Measurements from ENCODE around the gene NUBP2.
"Not testable (repeated sequence)": the region's sequence is repeated elsewhere in the genome, so short reads cannot be mapped to it uniquely, and the experiment has no call there.

The NUBP2 gene

DNA sequence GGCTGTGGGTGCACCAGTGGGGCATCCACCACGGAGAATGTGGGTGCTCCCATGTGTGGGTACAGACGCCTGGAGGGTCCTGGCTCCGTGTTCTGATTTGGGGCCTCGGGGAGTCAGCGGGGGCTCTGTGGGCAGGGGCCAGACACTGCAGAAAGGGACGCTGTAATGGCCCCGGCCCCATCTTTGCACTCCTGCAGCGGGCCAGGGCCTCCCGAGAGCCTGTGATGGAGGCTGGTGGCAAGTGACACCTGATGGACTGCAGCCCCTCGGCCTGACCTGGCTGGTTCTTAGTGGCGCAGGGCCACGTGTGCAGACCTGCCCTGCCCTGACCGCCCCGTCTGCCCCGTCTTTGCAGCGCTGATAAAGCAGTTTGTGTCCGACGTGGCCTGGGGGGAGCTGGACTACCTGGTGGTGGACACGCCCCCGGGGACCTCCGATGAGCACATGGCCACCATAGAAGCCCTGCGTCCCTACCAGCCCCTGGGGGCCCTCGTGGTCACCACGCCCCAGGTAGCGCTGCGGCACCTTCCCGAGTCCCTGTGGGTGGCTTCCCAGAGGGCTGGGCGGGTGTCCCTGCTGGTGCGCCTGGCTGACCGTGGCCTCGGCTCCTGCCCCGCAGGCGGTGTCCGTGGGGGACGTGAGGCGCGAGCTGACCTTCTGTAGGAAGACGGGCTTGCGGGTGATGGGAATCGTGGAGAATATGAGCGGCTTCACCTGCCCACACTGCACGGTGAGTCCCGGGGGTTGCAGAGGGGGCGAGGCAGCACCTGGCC, 4.7 kb downstream of the NUBP2 start:
- no peak for DNase-seq

DNA sequence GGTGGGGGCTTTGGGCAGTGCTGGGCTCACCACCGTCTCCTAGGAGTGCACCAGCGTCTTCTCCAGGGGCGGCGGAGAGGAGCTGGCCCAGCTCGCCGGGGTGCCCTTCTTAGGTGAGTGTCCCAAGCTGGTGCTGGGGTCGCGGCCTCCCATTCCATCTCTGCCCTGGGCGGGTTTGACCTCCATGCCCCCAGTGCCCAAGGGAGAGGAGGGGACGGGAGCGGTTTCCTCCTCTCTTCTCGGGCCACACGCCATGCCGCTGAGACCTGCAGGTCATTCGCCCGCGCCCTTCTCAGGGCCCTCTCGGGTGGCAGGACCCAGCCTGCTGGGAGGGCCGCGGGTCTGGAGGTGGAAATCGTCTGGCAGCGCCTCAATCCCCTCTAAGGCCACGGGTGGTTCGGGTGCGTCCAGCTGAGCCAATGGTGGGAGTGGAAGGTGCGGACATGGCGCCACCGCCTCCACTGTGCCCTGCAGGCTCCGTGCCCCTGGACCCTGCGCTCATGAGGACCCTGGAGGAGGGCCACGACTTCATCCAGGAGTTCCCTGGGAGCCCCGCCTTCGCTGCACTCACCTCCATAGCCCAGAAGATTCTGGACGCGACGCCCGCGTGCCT, 5.4 kb downstream of the NUBP2 start:
- no peak for DNase-seq

DNA sequence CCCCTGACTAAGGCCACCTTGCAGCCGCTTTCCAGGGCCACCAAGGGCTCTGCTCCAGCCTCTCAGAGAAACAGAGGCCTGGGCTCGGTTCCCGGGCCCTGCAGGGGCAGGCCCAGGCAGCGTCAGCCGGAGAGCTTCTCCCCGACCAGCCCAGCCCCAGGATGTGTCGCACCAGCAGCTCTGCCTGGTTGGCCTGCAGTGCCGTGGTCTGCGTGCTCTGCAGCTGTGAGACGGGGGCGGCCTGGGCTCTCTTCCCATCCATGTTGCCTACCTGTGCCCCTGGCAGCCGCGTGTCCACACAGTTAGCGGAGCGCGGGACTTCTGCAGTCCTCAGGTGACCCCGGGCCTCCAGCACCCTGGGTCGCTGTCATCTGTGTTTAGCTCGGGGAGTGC, 5.9 kb downstream of the NUBP2 start:
- DNase-seq = no peak

DNA sequence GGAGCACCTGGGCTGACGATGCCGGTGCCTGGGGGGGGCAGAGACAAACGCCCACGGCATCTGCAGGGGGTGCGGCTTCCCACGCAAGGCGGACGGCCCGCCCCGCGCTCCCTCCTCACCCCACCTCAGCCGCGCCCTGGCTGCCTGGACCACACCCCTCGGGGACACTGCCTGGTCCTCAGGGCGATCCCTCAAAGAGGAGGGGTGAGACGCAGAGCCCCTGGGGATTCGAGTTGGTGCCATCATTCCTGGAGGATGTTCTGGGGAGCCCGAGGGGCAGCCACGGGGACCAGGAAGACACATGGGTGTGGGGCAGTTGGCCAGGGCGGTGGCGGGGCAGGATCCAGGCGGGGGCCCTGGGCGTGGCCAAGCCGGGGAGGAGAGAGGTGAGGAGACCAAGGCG, 6.9 kb downstream of the NUBP2 start:
- no peak for DNase-seq

DNA sequence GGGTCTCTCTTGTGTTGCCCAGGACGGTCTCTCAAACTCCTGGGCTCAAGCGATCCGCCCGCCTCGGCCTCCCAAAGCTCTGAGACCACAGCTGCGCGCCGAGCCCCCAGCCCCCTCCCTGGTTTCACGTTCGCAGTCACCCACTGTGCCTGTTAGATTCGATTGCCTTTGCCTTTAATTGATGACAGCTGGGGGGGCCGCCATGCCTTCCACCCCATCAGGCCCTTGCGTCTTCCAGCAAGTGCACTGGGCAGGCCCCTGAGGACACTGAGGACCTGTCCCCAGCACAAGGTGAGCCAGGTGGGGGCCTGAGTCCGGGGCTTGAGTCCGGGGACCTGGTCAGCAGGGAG, 7.5 kb downstream of the NUBP2 start:
- no peak for DNase-seq

DNA sequence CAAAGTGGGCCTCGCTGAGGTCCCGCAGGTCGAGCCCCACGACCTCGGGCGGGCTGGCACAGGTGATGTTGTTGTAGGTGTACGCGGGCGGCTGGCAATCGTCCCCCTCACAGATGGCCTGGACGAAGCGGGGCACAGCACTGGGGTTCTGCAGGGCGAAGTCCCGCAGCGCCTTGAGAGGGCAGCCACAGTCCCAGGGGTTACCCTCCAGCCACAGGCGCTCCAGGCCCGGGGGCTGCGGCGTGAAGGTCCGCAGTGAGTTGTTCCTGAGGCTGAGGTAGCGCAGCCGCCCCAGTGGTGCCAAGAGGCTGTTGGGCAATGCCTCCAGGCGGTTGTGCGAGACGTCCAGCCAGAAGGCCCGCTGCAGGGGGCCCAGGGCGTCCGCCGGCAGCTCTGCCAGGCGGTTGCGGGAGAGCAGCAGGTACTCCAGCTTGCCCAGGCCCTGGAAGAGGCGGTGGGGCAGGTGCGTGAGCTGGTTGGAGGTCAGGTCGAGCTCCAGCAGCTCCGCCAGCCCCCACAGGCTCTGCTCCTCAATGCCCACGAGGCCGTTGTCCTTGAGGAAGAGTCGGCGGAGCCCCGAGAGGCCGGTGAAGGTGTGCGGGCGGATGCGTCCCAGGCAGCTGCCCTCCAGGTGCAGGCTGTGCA, 8.0 kb downstream of the NUBP2 start:
- DNase-seq = no peak

DNA sequence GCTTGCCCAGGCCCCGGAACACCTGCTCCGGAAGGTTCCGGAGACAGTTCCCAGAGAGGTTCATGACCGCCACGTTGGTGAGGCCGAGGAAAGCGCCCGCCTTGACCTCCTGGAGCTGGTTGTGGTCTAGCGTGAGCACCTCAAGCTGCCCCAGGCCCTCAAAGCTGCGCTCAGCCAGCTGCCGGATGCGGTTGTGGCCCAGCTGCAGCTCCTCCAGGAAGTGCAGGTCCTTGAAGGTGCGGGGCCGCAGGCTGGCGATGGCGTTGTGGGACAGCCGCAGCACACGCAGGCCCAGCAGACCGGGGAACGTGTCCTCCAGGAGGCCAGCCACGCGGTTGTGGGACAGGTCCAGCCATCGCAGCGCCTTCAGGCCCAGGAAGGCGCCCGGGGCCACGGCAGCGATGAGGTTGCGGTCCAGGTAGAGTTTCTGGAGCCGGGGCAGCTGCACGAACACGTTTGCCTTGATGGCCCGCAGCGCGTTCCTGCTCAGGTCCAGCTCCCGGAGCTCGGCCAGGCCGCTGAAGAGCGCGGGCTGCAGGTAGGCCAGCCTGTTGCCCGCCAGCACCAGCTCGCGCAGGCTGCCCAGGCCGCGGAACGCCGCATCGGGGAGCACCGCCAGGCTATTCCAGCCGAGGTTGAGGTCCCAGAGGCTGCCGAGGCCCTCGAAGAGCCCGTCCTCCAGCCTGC, 8.6 kb downstream of the NUBP2 start:
- no peak for DNase-seq

DNA sequence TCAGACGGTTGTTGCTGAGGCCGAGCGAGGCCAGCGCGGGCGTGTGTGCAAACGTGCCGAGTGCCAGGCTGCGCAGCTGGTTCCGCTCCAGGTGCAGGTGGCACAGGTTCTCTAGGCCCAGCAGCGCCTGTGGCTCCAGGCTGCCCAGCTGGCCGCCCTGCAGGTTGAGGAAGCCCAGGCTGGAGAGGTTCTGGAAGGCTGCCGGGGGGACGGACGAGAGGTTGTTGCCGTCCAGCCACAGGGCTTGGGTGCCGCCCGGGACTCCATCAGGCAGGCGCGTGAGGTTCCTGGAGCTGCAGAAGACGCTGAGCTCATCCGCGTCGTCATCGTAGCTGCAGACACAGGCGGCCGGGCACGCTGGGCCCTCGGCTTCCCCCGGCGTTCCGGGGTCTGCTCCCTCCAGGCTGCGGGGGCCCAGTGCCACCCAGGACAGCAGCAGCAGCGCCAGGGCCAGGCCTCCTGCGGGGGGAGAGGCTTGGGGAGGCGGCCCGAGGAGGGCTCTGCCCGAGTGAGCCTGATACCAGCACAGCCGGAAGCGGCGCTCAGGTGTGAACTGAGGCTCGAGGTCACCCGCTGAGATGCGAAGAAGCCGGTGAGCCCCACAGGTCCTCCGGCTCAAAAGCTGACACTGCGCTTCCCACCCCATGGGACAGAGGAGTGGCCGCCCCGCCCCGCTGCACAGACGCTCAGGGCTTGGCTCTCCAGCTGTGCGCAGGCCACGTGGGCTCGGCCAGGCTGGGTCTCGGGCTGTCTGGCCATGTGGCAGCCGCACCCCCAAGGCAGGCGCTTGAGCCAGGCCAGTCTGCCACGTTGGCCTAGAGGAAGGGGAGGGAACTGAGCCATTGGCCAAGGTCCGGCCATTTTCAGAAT, 9.4 kb downstream of the NUBP2 start:
- DNase-seq = no peak

DNA sequence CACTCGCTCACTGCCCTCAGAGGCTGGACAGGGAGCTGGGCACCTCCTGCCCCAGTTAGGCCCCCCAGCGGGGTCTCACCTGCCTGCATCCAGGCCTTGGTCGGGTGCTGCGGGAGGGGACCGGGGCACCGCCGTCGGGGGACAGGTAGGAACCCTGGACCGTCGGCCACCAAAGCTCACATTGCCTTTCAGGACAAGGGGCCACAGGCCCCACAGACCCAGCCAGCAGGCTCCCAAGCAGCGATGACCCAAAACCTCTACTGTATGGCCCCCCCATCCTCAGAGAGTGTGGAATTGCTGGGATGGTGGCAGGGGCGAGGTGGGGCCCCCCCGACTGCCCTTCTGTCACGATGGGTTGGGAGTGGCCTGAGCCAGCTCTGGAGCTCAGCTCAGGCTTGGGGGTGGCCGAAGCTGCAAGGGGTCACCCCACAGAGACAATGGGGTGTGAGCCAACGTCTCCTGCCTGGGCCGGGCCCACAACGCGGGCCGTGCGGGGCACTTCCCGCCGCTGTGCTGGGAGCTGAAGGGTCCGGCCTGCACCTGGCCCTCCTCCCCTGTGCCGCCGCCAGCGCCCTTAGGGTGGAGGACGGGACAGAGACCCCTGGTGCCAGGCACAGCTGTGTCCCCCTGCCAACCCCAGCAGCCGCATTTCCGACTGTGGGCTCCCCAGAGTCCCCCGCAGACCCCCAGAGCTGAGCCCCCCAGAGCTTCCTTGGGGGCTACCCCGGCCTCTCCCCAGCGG, 10.2 kb downstream of the NUBP2 start:
- DNase-seq = no peak

DNA sequence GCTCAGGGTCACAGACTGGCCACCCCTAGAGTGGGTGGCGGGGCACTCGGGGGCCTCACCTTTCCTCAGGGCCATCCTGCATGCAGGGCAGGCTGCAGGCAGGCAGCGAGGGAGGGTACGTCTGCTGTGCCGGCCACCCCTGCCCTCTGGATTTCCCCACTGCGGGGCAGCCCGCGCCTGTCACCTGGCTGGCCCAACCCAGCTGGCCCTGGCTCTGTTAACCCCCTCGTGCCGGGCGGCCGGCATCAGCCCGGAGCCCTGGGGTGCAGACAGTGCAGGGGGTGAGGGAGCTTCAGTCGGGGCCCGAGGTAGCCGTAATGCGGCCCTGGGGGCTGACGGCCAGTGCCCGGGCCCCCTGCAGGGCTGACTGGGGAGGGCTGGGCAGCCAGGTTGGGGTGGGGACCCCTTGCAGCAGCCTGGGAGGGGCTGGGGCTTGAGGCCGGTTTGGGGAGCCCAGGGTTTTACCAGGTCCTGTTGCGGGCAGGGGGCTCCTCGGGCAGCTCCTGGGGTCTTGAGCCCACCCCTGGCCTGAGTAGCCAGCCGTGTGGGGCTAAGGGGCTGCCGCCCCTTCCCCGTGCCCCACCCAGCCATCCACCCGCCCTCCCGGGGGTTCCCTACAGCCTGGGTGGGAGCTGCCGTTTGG, 10.9 kb downstream of the NUBP2 start, which contains the start of gene IGFALS:
IGFALS (minus strand) TSS at position 128 of the 643 bp plus-strand sequence; CDS start at position 75, 53 bp downstream.
- no peak for DNase-seq

DNA sequence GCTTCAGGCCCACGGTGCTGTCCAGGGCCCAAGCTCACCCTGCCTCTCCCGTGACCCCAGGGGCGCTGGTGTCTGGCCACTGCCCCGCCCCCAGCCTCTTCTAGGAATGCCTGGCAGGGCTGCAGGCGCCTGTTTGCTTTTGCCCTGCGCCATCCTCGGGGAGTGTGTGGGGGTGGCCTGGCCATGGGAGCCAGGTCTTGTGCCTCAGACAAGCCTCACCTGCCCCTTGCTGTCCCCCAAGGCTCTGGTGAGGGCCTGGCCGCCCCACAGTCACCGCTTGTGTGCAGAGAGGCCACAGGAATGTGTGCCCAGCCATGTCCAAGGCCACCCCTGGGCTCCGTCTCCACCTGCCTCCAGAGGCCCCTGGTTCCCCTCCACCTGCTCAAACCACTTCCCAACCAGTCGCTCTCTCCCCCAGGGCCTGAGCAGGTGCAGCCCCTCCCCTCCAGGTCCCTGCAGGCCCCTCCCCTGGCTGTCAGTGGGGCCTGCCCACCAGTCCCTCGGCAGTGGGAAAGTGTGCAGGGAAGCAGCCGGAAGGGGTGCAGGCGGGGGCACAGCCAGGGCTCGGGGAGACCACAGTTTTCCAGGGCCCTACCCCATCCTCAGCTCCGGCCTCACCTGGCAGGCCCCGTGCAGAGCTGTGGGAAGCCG, 11.6 kb downstream of the NUBP2 start:
- no peak for DNase-seq

DNA sequence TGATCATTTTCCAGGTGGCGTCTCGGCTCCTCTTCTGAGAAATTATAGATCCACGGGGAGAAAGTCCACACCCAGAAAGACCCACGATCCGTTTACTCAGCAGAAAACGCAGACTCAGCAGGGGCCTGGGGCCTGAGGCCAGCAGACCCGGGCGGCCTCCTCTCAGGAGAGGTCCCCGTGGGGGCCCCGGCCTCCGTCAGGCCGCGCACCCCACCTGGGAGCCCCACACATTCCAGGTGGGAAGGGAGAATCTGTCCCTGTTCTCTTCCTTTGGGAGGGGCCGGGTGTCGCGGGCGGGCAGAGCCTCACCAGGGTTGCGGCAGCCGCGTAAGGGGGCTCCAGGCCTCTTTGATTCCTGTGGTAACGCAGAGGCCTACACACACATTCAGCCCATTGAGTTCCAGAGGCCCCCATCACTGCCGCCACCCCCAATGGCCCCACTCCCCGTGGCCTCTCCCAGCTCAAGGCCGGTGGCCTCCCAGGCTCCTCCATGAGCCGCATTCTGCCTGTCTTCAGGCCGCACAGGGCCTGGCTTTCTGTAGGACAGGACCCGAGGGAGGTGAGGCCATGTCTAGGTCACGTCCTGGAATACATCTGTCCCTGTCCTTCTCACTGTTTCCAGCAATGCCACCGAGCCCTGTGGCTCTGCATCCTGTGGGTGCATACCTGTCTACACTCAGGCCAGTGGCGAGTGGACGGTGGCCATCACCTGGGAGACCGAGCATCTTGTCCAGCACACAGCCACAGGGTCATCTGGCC, 12.3 kb downstream of the NUBP2 start:
- no peak for DNase-seq

DNA sequence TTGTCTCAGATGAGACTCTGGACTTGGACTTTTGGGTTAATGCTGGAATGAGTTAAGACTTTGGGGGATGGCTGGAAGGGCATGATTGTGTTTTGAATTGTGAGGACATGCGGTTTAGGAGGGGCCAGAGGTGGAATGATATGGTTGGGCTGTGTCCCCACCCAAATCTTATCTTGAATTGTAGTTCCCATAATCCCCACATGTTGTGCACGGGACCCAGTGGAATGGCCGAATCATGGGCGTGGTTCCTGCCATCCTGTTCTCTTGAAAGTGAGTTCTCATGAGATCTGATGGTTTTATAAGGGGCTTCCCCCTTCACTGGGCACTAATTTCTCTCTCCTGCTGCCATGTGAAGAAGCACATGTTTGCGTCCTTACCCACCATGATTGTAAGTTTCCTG, 16.5 kb downstream of the NUBP2 start:
- DNase-seq = not testable (repeated sequence)

DNA sequence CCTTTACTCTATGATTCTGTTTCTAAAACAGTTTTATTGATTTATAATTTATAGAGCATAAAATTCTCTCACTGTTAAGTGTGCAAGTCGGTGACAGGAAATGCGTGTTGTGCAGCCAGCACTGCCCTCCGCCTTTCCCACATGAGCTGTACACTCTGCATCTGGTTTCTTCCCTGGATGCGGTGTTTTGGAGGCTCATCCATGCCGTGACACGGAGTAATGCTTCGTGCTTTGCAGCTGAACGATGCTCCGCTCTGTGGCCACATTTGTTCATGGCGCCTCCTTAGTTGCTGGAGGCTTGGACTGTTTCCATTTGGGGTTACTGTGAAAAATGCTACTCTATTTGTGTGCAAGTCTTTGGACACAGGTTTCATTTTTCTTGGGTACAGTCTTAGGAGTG, 17.9 kb downstream of the NUBP2 start:
- DNase-seq = no peak

DNA sequence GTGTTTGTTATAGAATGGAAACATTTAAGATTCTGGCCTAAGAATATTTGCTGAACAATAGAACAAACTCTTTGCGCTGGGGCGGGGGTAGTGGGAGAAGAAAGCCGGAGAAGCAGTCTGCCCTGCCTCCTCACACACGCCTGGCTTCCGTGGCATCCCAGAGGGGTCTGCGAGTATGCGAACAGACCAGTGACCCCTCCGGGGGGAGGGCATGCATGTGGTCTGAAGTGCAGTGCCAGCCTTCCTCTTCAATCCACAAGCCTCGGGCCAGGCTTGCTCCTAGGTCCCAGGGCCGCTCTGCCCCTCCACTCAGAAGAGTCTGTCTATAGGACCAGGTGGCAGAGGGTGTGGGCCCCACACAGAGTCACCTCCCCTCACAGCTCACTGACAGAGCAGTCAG, 24.9 kb downstream of the NUBP2 start:
- DNase-seq = no peak

DNA sequence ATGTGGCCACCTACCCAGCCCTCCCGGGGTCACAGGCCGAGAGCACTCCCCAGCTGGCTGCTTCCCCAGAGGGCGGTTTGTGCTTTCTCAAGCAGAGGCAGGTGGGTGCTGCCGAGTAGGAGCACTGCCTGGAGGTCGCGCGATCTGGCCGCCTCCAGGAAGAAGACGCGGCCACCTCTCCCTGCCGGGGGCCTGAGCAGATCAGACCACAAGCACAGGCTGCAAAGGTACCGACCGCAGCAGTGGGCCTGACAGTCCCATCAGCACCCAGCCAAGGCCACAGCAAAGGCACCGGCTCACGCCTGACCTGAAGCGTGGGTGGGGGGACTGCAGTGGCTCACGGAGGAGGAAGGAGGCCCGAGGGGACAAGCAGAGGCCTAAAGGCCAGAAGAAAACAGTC, 25.9 kb downstream of the NUBP2 start:
- DNase-seq = no peak

DNA sequence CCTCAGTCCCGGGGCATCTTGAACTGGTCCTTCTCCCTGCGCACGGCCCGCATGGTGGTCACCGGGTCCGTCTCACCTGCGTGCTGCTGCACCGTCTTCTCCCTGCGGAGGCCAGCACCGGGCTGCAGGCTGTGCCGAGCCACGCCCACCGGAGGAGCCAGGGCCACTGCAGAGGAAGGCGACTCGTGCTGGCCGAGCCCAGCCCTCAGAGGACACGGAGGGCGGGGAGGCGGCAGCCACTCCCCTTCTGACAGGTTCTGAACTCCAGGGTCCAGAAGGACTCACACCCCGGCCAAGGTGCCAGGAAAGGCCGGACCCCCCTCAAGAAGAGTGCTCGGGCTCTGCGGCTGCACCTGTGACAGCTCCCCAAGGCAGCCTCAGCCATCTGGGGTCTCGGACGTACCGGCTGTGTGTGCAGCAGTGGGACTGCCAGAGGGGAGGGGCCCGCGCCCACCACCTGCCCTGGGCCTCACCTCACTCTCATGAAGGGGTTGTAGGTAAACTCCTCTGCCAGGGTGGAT, 26.6 kb downstream of the NUBP2 start:
- DNase-seq = no peak

DNA sequence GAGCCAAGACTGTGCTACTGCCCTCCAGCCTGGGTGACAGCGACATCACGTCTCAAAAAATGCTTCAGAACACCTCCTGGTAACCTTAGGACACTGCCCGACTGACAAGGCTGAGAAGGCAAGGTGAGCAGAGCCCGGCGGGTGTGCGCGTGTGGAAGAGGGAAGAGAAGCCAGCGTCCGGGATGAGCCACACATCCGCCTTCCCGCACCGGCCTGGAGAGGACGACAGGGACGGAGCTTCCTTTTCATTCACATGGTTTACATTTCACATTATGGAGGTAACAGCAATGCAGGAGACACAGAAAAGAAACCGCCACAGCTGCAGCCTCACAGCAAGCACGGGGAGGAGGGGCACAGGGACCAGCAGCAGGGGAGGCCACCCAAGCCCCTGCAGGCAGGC, 27.3 kb downstream of the NUBP2 start:
- no peak for DNase-seq

DNA sequence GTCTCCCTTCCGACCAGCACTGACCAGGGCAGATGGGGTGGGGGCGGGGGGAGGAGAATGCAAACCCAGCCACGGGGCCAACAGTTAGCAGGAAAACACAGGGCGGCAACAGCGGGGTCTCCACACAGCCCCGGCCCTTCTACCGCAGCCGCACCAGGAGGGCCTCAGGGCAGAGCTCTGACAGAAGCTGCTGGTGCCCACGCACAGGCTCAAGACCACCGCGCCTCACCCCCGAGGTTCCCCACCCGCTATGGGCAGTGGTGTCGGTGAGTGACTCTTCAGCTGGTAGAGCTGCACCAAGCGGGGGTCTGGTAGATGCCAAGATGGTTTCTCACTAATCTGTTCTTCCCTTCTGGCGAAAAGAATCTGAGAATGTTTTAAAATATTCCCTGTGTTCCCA, 27.8 kb downstream of the NUBP2 start:
- DNase-seq = no peak

DNA sequence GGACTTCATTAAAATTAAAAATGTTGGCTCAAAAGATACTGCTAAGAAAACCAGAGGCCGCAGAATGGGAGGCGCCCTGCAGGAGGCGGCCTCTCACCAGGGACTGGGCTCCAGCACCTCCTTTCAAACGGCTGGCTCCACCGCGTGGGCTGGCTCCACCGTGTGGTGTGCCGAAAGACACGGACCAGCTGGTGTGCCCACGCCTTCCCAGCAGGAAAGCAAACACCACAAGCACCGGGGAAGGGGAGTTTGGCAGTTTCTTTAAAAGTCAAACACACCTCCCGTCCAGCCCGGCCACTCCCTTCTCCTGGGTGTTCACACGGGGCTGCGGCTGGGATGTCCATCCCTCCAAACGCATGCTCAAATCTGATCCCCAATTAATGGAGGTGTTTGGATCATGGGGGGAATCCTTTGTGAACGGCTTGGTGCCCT, 30.0 kb downstream of the NUBP2 start:
- DNase-seq = peak; percentile 93
